ENCODE results near the gene LTBP4.

GRCh38 chr19:40619333-40620160, 18.4 kb downstream of the LTBP4 start:
- TF ChIP-seq, protein P1, sequence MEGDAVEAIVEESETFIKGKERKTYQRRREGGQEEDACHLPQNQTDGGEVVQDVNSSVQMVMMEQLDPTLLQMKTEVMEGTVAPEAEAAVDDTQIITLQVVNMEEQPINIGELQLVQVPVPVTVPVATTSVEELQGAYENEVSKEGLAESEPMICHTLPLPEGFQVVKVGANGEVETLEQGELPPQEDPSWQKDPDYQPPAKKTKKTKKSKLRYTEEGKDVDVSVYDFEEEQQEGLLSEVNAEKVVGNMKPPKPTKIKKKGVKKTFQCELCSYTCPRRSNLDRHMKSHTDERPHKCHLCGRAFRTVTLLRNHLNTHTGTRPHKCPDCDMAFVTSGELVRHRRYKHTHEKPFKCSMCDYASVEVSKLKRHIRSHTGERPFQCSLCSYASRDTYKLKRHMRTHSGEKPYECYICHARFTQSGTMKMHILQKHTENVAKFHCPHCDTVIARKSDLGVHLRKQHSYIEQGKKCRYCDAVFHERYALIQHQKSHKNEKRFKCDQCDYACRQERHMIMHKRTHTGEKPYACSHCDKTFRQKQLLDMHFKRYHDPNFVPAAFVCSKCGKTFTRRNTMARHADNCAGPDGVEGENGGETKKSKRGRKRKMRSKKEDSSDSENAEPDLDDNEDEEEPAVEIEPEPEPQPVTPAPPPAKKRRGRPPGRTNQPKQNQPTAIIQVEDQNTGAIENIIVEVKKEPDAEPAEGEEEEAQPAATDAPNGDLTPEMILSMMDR (IDR thresholded peaks at IDR 0.05), result no peak
- TF ChIP-seq POLR2A (IDR thresholded peaks at IDR 0.05), result no peak
